Measurements from ENCODE around the gene BBS10.
"Not testable (repeated sequence)": the region's sequence is repeated elsewhere in the genome, so short reads cannot be mapped to it uniquely, and the experiment has no call there.

BBS10 gene

DNA sequence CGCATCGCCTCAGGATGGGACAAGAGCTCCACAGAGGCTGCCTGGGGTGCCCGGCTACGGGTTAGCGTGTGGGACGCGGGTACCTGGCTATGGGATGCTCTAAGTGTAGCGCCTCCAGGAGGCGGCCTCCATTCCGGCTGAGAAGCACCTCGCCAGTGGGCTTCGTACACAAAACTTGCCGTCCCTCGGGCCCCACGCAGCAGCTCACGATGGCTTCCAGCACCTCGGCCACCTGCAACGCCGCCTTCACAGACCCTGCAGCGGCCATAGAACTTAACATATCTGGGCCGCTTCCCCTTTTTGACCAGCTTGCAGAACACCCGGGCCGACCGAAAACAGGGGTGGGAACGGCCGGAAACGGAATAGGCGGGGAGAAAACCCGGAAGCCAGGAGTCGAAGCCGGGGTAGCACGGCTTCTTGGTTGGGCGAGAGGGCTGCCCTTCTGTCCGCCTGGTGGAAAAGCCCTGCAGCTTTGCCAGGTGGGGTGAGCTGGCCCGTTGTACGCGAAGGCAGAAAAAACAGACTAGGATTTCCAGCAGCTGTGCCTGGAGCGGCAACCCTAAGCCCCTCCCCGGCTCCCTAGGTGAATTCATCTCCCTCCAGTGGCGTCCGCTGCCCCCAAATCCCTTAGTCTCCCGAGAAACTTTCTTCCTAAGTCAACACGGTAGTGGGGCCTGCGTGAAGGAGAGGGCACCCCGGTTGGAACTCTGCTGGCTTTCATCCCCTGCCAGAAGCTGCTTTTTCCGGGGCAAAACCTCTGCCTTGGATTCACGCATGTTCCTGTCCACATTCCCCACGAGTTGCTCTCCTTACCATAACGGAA is at the start of gene BBS10:
BBS10 (minus strand) TSS at position 337 of the 823 bp plus-strand sequence; CDS start at position 280, 57 bp downstream.
- peak; percentile 86 to 87 for DNase-seq

DNA sequence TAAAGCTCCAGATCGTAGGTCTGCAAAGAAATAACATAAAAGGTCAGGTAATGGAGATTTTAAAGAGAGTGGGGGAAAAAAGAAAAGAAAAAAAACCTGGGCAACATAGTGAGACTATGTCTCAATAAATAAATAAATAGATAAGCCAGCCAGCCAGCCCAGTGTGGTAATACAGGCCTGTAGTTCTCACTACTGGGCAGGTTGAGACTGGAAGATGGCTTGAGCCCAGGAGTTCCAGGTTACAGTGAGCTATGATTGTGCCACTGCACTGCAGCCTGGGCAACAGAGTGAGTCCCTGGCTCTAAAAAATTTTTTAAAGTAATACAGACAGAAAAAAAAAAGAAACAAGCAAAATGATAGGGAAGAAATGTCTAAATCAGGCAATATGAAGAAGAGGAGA is 43.2 kb upstream of the BBS10 start:
- DNase-seq: no peak

DNA sequence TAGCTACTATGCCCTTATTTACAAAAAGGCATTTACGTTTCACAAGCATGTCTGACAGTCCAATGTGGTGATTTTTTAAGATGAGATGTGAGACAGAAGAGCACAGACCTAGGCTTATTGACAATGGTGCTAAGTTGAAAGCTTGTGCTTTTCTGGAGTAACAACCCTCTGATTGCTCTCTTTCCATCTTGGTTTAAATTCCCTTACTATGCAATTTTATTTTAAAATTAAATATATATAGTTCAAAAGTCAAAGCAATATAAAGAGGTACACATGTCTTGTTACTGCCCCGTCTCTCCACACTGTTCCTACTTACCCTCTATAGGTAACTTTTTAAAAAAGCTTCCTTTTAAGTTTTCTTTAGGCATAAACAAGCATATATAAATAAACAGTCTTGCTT is 39.4 kb upstream of the BBS10 start:
- no peak for DNase-seq

DNA sequence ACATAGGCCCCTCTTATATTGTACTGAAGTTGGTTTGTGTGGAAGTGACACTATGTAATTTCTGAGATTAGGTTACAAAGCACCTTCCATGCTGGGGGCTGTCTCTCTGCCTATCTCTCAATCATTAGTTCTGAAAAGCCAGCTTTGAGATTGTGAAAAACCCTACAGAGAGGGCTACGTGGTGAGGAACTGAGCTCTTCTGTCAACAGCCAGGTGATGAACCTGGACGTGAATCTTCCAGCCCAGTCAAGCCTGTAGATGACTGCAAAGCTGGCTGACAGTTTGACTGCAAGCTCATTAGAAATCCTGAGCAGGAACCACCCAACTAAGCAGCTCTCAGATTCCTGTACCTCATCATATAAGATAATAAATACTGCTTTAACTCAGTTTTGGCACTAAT is 36.3 kb upstream of the BBS10 start:
- DNase-seq: no peak

DNA sequence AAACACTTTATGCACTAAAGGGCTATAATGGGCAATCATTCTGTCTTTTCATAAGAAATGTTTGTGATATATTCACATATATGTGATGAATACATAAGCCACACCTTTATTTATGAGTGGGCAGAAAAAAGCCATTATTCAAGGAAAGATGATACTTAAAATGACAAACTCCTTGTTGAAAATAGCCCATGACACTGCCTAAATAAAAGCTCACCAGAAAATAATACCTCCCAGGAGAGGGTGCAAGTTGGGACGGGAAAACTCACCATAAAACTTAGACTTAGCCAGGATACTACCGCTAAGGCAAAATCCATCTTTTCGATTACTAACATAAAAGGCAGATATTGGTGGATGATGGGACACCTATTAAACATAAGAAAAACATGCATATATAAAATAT is 35.8 kb upstream of the BBS10 start:
- DNase-seq: no peak

DNA sequence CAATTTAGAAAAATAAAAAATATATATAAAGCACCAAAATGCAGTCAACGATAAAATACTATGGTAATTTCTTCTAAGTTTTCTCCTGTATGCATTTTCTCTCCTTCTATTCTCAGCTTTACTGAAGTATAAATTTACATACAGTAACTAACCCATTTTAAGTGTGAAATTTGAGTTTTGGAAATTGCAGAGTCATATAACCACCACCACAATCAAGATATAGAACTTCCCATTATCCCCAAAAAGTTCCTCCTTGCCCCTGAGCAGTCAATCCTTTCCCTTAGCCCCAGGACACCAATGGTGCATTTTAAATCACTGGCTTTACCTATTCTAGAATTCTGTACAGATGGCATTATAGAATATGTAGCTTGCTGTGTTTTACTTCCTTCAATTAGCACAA is 31.0 kb upstream of the BBS10 start:
- DNase-seq: no peak

DNA sequence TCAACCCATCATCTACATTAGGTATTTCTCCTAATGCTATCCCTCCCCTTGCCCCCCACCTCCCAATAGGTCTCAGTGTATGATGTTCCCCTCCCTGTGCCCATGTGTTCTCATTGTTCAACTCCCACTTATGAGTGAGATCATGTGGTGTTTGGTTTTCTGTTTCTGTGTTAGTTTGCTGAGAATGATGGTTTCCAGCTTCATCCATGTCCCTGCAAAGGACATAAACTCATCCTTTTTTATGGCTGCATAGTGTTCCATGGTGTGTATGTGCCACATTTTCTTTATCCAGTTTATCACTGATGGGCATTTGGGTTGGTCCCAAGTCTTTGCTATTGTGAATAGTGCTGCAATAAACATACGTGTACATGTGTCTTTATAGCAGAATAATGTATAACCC is 28.7 kb upstream of the BBS10 start:
- DNase-seq: not testable (repeated sequence)

DNA sequence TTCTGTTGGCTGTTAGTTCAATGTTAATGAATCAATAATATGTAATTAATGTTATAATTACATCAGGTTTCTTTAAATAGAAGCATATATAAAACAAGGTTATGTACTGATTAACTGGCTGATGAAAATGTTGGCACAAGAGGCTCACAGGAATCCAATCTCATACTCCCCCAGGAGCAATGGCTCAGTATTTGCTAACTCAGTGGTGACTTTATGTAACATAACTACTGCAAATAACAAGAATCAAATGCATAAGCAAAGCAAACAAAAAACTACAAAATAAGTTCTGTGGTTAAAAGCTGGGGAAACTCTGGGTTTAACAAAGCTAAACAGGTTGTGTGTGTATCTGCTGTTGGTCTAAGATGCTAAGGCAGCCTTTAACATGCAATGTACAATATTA is 27.7 kb upstream of the BBS10 start:
- DNase-seq: no peak

DNA sequence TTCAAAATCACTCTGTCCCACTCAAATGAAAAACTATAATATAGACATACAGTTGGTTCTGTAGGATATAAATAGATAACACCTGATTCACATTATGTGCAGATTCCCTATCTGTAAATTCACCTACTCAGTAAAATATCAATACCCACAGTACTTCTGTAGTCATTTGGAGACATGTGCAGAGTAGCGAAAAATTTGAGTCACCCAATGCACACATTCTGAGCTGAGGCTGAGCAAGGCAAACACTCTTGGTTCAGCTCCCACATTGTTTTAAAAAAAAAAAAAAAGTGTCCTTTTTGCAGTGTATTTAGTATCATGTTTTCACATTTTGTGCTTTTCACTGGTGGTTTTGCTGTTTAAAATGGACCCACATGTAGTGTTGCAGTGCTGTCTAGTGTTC is 27.3 kb upstream of the BBS10 start:
- no peak for DNase-seq

DNA sequence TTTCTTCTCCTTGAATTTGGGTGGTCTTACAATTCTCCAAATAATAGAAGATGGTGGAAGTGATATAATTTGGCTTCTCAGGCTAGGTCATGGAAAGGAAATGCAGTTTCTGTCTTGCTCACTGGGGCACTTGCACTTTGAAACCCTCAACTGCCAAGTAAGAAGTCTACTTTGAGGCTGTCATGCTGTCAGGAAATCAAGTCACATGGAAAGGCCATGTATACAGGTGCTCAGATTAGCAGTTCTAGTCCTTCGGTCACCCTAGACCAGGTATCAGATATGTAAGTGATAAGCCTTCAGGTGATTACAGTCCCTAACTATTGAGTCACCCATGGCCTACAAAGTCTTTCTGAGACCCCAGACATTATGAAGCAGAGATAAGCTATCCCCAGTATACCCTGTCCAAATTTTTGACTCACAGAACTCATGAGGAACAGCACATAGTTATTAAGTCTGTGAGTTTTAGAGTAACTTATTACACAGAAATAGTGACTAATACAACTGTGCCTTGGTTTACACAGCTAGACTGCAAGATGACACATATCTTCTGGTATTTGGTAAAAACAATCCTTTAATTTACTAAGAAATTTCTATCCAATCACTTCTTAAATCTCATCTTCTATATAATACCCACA is 26.3 kb upstream of the BBS10 start:
- no peak for DNase-seq

DNA sequence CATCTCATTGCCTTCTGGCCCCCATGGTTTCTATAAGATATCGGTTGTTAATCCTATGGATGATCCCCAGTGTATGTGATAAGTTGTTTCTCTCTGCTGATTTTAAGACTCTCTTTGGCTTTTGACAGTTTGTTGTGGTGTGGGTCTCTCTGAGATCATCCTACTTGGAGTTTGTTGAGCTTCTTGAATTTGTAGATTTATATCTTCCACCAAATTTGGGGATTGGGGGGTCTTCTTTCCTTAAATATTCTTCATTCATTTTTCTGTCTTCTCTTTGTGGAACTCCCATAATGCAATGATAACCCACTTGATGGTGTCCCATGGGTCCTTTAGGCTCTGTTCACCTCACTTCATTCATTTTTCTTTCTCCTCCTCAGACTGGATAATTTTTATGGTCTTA is 20.0 kb upstream of the BBS10 start:
- DNase-seq: no peak

DNA sequence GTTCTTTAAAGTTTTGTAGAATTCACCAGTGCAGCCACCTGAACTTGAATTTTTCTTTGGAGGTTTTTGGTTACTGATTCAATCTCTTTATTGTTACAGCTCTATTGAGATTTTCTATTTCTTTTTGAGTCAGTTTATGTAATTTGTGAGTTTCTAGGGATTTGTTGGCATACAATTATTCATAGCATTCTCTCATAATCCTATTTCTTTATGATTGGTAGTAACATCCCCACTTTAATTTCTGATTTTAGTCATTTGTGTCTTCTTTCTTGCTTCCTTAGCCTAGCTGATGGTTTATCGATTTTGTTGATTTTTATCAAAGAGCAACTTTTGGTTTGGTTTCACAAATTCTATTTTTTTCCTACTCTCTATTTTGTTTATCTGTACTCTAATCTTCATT is 17.9 kb upstream of the BBS10 start:
- no peak for DNase-seq

DNA sequence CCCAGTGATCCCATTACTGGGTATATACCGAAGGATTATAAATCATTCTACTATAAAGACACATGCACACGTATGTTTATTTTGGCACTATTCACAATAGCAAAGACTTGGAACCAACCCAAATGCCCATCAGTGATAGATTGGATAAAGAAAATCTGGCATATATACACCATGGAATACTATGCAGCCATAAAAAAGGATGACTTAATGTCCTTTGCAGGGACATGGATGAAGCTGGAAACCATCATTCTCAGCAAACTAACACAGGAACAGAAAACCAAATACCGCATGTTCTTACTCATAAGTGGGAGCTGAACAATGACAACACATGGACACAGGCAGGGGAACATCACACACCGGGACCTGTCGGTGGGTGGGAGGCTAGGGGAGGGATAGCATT is 15.9 kb upstream of the BBS10 start:
- DNase-seq: not testable (repeated sequence)

DNA sequence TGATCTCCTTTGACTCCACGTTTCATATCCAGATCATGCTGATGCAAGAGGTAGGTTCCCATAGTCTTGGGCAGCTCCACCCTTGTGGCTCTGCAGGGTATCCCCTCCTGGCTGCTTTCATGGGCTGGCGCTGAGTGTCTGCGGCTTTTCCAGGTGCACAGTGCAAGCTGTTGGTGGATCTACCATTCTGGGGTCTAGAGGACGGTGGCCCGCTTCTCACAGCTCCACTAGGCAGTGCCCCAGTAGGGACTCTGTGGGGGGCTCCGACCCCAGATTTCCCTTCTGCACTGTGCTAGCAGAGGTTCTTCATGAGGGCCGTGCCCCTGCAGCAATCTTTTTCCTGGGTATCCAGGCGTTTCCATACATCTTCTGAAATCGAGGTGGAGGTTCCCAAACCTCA is 12.1 kb upstream of the BBS10 start:
- no peak for DNase-seq

DNA sequence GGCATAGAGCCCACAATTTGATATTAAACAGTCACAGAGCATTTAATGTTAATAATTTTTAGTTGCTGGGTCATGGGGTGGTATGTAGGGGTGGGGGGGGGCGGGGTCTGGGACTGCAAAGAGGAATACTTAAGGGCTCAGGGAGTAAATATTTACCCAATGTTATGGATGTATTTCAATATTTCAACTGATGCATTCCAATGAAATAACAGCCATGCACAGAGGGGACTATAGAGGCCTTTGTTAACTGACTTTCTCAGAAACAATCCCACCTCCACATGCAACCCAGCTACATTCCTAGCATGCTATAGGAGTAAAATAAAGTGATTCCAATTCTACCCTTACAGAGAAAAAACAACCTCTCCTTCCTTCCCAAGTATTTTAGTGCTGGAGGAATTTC is 7.9 kb upstream of the BBS10 start:
- DNase-seq: no peak

DNA sequence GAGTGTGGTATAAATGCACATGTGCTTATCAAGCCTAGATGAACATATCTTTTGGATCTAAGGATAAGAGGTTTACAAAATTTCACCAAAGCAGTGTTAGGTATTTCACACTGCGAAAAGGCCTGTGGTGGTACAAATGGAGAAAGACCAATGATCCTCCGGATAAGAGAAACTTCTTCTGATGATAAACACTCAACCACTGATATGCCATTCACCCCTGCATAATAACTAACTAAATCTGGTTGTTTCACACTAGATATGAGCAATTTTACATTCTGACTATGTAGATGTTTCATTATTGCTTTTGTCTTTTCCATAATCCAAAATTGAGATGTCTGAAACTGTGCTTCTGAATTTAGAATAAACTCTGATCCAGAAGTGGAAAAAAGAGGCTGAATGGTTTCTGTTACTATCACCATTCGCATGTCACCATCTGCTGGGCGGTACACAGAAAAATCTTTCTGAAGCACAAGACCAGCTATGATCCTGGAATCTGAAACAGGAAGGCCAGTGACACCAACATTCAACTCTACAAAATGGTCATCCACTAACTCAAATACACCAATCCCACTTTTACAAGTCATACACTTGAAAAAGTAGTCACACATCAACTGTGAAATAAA is 1.3 kb downstream of the BBS10 start:
- peak in 1 of 2 donors; percentile 16 for DNase-seq

DNA sequence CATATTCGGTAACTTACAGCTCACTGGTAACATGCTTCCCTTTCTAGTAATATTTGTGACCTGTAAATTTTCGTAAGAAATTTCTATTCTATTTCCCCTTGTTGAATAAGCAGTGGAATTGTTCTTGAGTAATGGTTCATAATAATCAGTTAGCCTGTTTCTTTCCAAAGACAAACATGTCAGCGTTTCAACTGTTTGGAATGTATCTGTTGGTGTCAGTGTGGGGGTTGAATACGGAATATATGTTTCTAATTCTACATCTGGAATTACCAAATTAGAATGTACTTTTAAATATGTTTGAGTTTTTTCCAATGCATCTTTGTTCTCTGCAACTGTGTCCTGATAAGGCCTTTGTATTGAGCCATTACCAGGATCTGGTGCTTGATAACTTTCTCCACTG is 2.0 kb downstream of the BBS10 start:
- DNase-seq: no peak

DNA sequence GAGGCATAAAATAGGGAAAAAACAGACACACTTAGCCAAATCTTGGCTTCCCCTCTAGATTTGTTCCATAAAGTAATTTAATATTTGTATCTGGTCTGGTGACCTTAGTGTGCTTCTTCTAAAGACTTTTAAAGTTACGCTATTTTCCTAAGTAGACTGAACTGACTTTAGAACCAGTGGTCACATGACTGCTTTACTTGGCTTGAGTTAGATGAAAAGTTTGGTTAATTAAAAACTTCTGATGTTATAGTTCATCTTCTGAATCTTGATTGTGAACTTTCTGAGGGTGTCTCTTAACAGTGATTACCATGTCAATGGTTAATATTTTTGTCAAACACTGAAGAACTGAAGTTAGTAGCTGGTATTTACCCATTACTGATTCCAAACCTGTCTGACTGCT is 2.6 kb downstream of the BBS10 start:
- no peak for DNase-seq

DNA sequence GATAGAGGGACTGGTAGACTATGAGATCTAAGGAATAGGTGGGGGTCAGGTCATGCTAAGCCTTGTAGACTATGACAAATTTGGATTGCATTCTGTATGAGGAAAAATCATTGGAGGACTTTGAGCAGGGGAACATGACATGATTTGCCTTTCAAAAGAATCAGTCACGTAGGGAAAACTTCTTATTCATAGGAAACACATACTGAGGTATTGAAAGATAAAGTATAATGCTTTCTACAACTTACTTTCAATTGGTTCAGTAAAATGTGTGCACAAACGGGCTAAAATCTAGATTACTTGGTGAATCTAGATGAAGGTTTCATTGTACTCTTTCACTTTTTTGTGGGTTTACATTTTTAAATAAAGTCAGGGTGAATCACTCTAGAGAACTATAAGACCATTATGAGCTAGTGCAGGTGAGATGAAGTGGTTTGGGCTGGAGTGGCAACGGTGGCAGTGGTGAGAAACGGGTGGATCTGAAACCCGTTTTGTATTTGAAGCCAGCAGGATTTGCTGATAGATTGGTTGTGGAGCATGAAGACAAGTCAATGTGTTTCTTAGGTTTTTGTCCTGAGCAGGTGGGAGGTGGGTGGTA is 6.7 kb downstream of the BBS10 start:
- DNase-seq: no peak

DNA sequence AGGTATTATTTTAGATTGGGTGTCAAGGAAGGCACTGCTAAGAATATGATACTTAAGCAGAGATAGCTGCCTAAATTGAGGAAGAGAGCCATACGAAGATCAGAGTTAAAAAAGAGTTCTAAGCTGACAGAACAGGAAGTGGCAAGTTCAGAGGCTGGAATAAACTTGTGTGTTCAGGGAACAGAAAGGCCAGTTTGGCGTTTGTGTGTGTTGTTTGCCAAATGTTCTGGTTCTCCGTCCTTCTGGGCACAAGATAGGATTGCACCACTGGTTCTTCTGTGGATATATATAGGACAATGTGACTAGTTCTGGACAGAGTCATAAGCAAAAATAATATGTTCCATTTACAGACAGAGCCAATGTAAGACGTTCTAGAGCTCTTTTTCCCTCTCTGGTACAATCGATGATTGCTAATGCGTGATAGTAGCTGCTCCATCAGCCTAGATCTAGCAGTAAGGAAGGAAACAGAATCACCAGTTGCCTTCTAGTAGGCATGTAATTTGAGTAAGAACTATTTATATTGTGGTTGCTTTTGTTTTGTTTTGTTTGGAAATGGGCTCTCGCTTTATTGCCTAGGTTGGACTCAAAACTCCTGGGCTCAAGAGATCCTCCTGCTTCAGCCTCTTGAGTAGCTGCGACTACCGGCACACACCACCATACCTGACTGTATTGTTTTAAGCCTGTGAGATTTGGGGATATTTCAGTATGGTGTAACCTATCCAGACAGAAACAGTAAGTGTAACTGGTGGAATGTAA is 7.4 kb downstream of the BBS10 start:
- no peak for DNase-seq

DNA sequence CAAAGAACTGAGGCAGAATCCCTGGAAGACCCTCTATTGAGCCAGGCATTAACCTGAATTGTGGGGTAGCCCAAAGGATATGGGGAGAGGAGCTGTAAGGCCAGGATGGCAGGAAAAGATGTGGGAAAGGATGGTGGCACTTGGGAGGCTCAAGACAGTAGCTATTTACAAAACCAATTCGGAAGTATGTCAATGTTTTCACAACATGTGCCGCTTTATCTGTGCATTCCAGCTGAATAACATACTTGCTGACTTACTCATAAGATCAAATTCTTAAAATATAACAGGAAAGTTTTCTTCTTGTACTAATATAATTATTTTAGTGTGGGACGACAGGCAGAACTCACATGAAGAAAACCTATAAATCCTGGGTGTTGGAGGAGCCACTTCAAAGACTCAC is 10.6 kb downstream of the BBS10 start:
- no peak for DNase-seq

DNA sequence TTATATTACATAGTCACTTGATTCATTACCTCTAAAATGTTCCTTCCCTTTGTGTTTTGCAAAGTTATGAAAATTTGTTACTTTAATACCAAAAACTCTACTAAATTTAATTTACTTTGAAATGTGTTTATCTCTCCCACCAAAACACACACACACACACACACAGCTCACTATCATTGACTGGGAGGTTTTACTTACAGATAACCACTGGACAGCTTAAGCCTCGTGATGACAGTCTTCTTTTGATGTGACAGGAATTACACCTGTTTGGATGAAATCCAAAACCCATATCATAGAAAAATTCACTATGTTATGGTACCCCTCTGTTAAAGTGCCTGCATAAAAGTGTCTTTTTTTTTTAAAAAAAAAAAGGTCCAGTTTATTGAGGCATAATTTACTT is 15.6 kb downstream of the BBS10 start:
- DNase-seq: no peak

DNA sequence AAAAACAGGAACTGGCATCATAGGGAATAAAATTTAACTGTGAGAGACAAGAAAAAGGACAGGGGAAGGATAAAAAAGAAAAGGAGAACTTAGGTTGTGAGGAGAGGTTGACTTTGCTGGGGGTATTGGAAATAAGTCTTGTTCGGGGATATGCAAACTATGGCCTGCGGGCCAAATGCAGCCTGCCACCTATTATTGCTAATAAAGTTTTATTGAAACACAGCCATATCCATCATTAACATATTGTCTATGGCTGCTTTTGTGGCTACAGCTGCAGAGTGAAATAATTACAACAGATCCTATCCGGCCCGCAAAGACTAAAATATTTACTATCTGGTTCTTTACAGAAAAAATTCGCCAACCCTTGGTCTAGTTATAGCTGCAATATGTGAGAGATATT is 18.6 kb downstream of the BBS10 start:
- no peak for DNase-seq

Data from CD4-positive, alpha-beta T cell treated with Interferon alpha-2 for 1 hour (primary cell).